ENCODE results near the gene TAS2R40. TPM values are rescaled to one million over a fixed set of nuclear protein-coding genes. Genes with fewer than 3 reads are reported as not detected.

Gene TAS2R40
- total RNA-seq, 4 donors from 2014 or later: not detected

DNA sequence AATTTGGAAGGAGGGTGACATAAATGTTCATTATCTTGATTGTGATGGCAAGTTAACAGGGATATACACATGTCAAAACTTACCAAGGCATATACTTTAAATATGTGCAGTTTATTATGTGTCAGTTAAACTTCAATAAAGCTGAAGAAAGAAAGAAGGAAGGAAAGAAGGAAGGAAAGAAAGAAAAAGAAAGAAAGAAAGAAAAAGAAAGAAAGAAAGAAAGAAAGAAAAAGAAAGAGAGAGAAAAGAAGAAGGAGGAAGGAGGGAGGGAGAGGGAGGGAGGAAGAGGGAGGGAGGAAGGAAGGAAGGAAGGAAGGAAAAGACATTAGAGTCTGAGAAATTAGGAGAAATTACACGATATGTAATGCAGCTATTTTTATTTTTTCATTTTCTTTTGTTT is 25.5 kb downstream of the TAS2R40 start:
- Histone ChIP-seq H3K27ac (no peak overlapping the region), H3K4me1 (peaks cover 0 to 16% (median 0%) of the 10 kb centered on the region in 4 donors), H3K4me3 (no peak overlapping the region), H3K27me3 (no peaks in the 10 kb centered on the region), H3K36me3 (no peaks in the 10 kb centered on the region), H3K9me3 (no peaks in the 10 kb centered on the region)
- 65 to 68% methylated on average over 1 of the region's 1 CpG for WGBS, 2 donors
- DNase-seq (ENCODE audit: low spot score in 2 of 2): no peak
- TF ChIP-seq EP300 (IDR thresholded peaks at IDR 0.05) (no peak), POLR2A (IDR thresholded peaks at IDR 0.05) (no peak)
- TF ChIP-seq, protein P1, sequence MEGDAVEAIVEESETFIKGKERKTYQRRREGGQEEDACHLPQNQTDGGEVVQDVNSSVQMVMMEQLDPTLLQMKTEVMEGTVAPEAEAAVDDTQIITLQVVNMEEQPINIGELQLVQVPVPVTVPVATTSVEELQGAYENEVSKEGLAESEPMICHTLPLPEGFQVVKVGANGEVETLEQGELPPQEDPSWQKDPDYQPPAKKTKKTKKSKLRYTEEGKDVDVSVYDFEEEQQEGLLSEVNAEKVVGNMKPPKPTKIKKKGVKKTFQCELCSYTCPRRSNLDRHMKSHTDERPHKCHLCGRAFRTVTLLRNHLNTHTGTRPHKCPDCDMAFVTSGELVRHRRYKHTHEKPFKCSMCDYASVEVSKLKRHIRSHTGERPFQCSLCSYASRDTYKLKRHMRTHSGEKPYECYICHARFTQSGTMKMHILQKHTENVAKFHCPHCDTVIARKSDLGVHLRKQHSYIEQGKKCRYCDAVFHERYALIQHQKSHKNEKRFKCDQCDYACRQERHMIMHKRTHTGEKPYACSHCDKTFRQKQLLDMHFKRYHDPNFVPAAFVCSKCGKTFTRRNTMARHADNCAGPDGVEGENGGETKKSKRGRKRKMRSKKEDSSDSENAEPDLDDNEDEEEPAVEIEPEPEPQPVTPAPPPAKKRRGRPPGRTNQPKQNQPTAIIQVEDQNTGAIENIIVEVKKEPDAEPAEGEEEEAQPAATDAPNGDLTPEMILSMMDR (IDR thresholded peaks at IDR 0.05): no peak

DNA sequence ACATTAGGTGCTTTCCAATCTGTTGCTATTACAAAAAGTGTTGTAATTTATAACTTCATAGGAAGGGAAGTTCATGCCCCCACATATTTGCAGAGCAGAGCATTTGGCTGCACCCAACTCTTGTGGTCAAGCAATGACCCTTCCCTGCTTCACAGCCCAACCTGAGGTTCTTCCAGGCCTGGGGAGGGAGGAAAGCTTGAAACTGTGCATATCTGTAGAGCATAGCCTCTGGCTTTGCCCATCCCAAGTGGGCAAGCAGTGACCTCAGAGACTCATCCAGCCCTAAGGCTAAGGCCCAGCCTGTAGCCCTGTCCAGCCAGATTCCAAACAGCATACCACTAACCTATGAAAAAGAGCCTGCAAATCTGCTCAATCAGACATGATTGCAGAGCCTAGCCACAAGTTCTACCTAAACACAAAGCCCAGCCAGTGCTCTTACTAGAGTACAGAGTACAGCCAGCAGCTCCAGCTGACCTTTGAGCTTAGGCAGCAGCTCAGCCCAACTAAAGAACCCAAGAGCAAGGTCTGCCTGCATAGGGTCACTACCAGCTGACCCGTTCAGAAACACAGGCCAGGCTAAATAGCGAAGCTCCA is 27.0 kb downstream of the TAS2R40 start:
- Histone ChIP-seq H3K9me3 (no peaks in the 10 kb centered on the region), H3K27me3 (no peaks in the 10 kb centered on the region), H3K27ac (no peak overlapping the region), H3K36me3 (no peaks in the 10 kb centered on the region), H3K4me1 (peaks cover 0 to 8% (median 0%) of the 10 kb centered on the region in 4 donors), H3K4me3 (no peak overlapping the region)
- 66 to 67% methylated on average over 2 of the region's 2 CpGs for WGBS, 2 donors
- no peak for DNase-seq (ENCODE audit: low spot score in 2 of 2)
- no peak for TF ChIP-seq POLR2A (IDR thresholded peaks at IDR 0.05)
- TF ChIP-seq, protein P1 (IDR thresholded peaks at IDR 0.05): no peak
- TF ChIP-seq EP300 (IDR thresholded peaks at IDR 0.05): no peak

GRCh38 chr7:143250199-143250598 is 28.4 kb downstream of the TAS2R40 start:
- no peak for TF ChIP-seq POLR2A (IDR thresholded peaks at IDR 0.05)
- TF ChIP-seq, protein P1 (IDR thresholded peaks at IDR 0.05): no peak
- TF ChIP-seq EP300 (IDR thresholded peaks at IDR 0.05): no peak
- DNase-seq (ENCODE audit: low spot score in 2 of 2): no peak
- Histone ChIP-seq H3K36me3 (no peaks in the 10 kb centered on the region), H3K27ac (no peak overlapping the region), H3K27me3 (no peaks in the 10 kb centered on the region), H3K4me3 (no peak overlapping the region), H3K4me1 (no peaks in the 10 kb centered on the region), H3K9me3 (no peaks in the 10 kb centered on the region)

DNA sequence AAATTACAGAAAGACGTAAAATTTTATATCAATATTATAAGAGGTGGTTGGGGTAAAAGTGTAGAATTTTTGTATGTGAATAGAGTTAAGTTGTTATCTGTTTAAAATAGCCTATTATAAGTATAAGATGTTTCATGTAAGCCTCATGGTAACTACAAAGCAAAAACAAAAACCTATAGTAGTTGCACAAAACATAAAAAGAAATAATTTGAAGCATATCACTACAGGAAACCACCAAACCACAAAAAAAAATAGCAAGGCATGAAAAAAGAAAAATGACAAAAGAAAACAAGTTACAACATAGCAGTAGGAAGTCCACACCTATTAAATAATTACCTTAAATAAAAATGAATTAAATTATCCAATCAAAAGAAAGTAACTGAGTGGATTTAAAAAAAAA is 29.0 kb downstream of the TAS2R40 start:
- WGBS, 2 donors: 95 to 98% methylated on average over 1 of the region's 1 CpG
- H3K36me3 ChIP-seq: no peaks in the 10 kb centered on the region
- H3K9me3 ChIP-seq: no peaks in the 10 kb centered on the region
- H3K27me3 ChIP-seq: no peaks in the 10 kb centered on the region
- TF ChIP-seq EP300 (IDR thresholded peaks at IDR 0.05): no peak
- TF ChIP-seq, protein P1 (IDR thresholded peaks at IDR 0.05): no peak
- TF ChIP-seq POLR2A (IDR thresholded peaks at IDR 0.05): no peak
- no peak overlapping the region for H3K27ac ChIP-seq
- H3K4me3 ChIP-seq: no peak overlapping the region
- DNase-seq (ENCODE audit: low spot score in 2 of 2): no peak
- no peaks in the 10 kb centered on the region for H3K4me1 ChIP-seq

- 80 to 88% methylated on average over 2 of the region's 2 CpGs for WGBS, 2 donors
- no peak for TF ChIP-seq POLR2A (IDR thresholded peaks at IDR 0.05)
- TF ChIP-seq, protein P1 (IDR thresholded peaks at IDR 0.05): no peak
- TF ChIP-seq EP300 (IDR thresholded peaks at IDR 0.05): no peak
- Histone ChIP-seq H3K36me3 (no peaks in the 10 kb centered on the region), H3K4me1 (no peaks in the 10 kb centered on the region), H3K4me3 (no peak overlapping the region), H3K27ac (no peak overlapping the region), H3K27me3 (no peaks in the 10 kb centered on the region), H3K9me3 (no peaks in the 10 kb centered on the region)
- DNase-seq (ENCODE audit: low spot score in 2 of 2): no peak
These were observed 30.2 kb downstream of the TAS2R40 start for GRCh38 chr7:143252006-143252405.

All from tibial nerve (tissue), 4 donors.